ENCODE measurements around the gene PBX4.

PBX4 gene

DNA sequence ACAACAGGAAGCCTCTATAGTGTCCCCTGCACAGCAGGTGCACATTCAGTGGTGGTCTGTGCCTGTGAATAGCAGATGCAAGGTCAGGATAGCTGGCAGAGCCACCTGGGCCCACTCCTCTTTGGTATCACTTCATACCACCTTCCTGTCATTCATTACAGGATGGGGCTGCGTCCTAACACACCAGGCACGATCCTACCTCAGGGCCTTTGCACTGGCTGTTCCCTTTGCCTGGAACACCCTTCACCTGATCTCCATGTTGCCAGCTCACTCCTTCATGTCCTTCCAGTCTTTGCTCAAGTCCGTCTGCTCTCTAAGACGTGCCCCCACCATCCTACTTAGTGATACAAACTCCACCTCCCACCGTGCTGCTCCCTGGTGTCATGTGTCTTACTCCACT, 14.2 kb upstream of the PBX4 start:
- Histone ChIP-seq H3K36me3 (ENCODE audit: control insufficient read depth, insufficient read depth, low read length) (peaks cover 48% of the 10 kb centered on the region), H3K4me3 (replicated peaks; ENCODE audit: low read depth, low read length) (no peak overlapping the region), H3K27me3 (replicated peaks; ENCODE audit: control insufficient read depth, insufficient read depth, low read length) (no peaks in the 10 kb centered on the region)
- no peak for DNase-seq (ENCODE audit: extremely low read depth, insufficient read length)
- TF ChIP-seq, protein P1, sequence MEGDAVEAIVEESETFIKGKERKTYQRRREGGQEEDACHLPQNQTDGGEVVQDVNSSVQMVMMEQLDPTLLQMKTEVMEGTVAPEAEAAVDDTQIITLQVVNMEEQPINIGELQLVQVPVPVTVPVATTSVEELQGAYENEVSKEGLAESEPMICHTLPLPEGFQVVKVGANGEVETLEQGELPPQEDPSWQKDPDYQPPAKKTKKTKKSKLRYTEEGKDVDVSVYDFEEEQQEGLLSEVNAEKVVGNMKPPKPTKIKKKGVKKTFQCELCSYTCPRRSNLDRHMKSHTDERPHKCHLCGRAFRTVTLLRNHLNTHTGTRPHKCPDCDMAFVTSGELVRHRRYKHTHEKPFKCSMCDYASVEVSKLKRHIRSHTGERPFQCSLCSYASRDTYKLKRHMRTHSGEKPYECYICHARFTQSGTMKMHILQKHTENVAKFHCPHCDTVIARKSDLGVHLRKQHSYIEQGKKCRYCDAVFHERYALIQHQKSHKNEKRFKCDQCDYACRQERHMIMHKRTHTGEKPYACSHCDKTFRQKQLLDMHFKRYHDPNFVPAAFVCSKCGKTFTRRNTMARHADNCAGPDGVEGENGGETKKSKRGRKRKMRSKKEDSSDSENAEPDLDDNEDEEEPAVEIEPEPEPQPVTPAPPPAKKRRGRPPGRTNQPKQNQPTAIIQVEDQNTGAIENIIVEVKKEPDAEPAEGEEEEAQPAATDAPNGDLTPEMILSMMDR (IDR thresholded peaks at IDR 0.05; ENCODE audit: insufficient read depth, low read length, poor library complexity, severe bottlenecking), result no peak

DNA sequence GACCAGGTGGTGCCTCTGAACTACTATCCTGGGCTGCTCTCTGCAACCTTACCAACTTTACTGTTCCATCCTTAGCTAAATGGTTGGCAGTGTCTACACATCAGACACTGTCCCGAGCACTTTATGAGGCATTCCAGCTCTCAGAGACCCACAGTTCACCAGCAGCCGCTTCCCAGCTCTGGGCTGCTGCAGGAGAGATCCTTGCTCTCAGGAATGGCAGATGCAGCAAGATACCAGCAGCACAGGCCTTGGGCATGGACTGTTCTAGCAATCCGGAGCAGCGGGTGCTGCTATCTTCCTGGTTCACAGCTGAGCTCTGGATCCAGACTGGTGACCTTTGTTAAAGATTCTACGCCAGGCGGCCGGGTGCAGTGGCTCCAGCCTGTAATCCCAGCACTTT, 12.9 kb upstream of the PBX4 start:
- Histone ChIP-seq H3K36me3 (ENCODE audit: control insufficient read depth, insufficient read depth, low read length) (peaks cover 42% of the 10 kb centered on the region), H3K27me3 (replicated peaks; ENCODE audit: control insufficient read depth, insufficient read depth, low read length) (no peaks in the 10 kb centered on the region)
- TF ChIP-seq, protein P1 (IDR thresholded peaks at IDR 0.05; ENCODE audit: insufficient read depth, low read length, poor library complexity, severe bottlenecking), result no peak

DNA sequence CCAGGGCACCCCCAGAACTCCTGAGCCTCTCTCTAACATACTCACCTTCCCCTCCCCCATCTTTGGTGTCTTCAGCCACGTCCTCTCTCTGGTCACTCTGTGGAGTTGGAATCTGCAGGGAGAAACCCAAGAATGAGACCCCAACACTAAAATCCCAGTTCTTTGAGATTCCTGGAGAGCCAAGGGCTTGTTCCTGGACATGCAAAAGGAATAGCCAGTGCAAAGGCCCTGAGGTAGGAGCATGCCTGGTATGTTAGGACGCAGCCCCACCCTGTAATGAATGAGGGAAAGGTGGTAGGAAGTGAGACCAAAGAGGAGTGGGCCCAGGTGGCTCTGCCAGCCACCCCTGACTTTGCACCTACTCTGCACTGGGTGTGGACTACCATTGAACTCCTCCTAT, 11.9 kb upstream of the PBX4 start:
- TF ChIP-seq, protein P1 (IDR thresholded peaks at IDR 0.05; ENCODE audit: insufficient read depth, low read length, poor library complexity, severe bottlenecking), result no peak
- Histone ChIP-seq H3K36me3 (ENCODE audit: control insufficient read depth, insufficient read depth, low read length) (peaks cover 38% of the 10 kb centered on the region), H3K4me3 (replicated peaks; ENCODE audit: low read depth, low read length) (no peak overlapping the region), H3K27me3 (replicated peaks; ENCODE audit: control insufficient read depth, insufficient read depth, low read length) (no peaks in the 10 kb centered on the region)
- no peak for DNase-seq (ENCODE audit: extremely low read depth, insufficient read length)

More for the DNA sequence above, 12.9 kb upstream of the PBX4 start:
- no peak for DNase-seq (ENCODE audit: extremely low read depth, insufficient read length)
- H3K4me3 ChIP-seq (replicated peaks; ENCODE audit: low read depth, low read length), result no peak overlapping the region

DNA sequence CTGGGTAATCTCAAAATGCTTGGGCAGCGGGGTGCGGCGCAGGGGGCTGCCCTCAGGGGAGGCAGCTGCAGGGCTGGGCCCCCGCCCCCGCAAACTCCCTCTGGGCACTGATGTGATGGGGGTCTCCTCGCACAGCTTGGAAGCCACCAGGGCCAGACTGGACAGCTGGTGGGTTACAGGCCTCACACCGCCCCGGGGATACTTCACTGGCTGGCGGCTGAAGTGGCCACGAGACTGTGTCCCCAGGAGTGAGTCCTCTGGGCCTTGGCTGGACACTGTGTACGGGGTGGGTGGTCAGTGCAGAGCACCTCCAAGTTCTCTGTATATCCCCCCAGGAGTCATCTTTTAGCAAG, 11.6 kb upstream of the PBX4 start:
- Histone ChIP-seq H3K4me3 (replicated peaks; ENCODE audit: low read depth, low read length) (no peak overlapping the region), H3K36me3 (ENCODE audit: control insufficient read depth, insufficient read depth, low read length) (peaks cover 34% of the 10 kb centered on the region), H3K27me3 (replicated peaks; ENCODE audit: control insufficient read depth, insufficient read depth, low read length) (no peaks in the 10 kb centered on the region)
- no peak for DNase-seq (ENCODE audit: extremely low read depth, insufficient read length)
- TF ChIP-seq, protein P1 (IDR thresholded peaks at IDR 0.05; ENCODE audit: insufficient read depth, low read length, poor library complexity, severe bottlenecking), result no peak

DNA sequence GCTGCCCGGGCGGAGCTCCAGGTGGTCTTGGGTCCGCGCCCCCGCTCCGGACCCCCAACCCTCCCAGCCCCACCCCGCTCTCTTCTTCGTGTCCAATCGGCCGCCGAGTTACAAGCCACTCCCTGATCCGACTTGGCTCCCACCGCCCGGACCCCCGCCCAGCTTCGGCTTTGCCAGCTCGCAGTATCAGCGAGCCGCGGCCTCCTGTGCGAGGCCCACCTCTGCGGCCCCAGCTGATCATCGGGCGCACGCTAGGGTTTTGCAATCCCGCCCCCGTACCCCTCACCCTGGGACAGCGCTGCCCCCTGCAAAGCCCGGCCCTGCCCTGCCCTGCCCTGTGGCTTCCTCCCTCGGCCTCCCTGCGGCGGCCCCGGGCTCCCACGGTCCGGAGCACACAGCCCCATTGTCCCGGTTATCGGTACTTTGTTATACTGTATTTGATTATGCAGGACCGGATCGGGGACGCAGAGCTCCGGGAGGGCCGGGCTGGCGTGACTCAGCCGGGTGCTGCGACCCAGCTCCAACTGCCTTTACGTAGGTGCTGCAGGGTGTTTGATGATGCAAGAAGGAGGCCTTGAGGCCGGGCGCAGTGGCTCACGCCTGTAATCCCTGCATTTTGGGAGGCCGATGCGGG, 10.1 kb upstream of the PBX4 start:
- H3K4me3 ChIP-seq (replicated peaks; ENCODE audit: low read depth, low read length), result peak overlapping the region; percentile 72
- TF ChIP-seq, protein P1 (IDR thresholded peaks at IDR 0.05; ENCODE audit: insufficient read depth, low read length, poor library complexity, severe bottlenecking), result no peak

More for the DNA sequence above, 10.1 kb upstream of the PBX4 start:
- Histone ChIP-seq H3K27me3 (replicated peaks; ENCODE audit: control insufficient read depth, insufficient read depth, low read length) (no peaks in the 10 kb centered on the region), H3K36me3 (ENCODE audit: control insufficient read depth, insufficient read depth, low read length) (peaks cover 24% of the 10 kb centered on the region)
- DNase-seq (ENCODE audit: extremely low read depth, insufficient read length), result peak; percentile 57
